ENCODE data around the gene TAS2R8.

The TAS2R8 gene

GRCh38 chr12:10807186-10807585 lies at the start of gene TAS2R8:
Gene TAS2R8, minus strand, starts transcription at chr12:10807286. Its CDS starts 306 bp downstream, at chr12:10806980.
- Mint-ChIP-seq H3K9me3 (no peaks in the 10 kb centered on the region), H3K36me3 (no peaks in the 10 kb centered on the region), H3K4me3 (no peak within 1 kb of the TSS), H3K4me1 (no peaks in the 10 kb centered on the region), H3K27ac (no peak within 1 kb of the TSS), H3K27me3 (peaks cover 3% of the 10 kb centered on the region)
- DNase-seq (ENCODE audit: low spot score in 2 of 2) (no peak), ATAC-seq (ENCODE audit: low read depth) (no peak)

GRCh38 chr12:10855807-10856206 lies 48.7 kb upstream of the TAS2R8 start:
- no peaks in the 10 kb centered on the region for H3K4me1 Mint-ChIP-seq
- peaks cover 57% of the 10 kb centered on the region for H3K36me3 Mint-ChIP-seq

GRCh38 chr12:10853776-10854175 lies 46.7 kb upstream of the TAS2R8 start:
- Mint-ChIP-seq H3K9me3 (peaks cover 19% of the 10 kb centered on the region), H3K27ac (no peak overlapping the region), H3K27me3 (no peaks in the 10 kb centered on the region), H3K4me1 (no peaks in the 10 kb centered on the region), H3K4me3 (no peak overlapping the region), H3K36me3 (peaks cover 48% of the 10 kb centered on the region)
- DNase-seq (ENCODE audit: low spot score in 2 of 2): no peak
- no peak for ATAC-seq (ENCODE audit: low read depth)

More at GRCh38 chr12:10855807-10856206, 48.7 kb upstream of the TAS2R8 start:
- Mint-ChIP-seq H3K27ac (no peak overlapping the region), H3K4me3 (no peak overlapping the region), H3K9me3 (peaks cover 24% of the 10 kb centered on the region), H3K27me3 (no peaks in the 10 kb centered on the region)
- ATAC-seq (ENCODE audit: low read depth) (no peak), DNase-seq (ENCODE audit: low spot score in 2 of 2) (no peak)

GRCh38 chr12:10851243-10851858 lies 44.3 kb upstream of the TAS2R8 start:
- no peak for DNase-seq (ENCODE audit: low spot score in 2 of 2)
- Mint-ChIP-seq H3K9me3 (peaks cover 5% of the 10 kb centered on the region), H3K4me1 (no peaks in the 10 kb centered on the region), H3K27ac (no peak overlapping the region), H3K27me3 (no peaks in the 10 kb centered on the region), H3K36me3 (peaks cover 46% of the 10 kb centered on the region), H3K4me3 (no peak overlapping the region)
- ATAC-seq (ENCODE audit: low read depth): no peak

GRCh38 chr12:10849425-10849878 lies 42.4 kb upstream of the TAS2R8 start, which contains the start of gene PRR4:
Gene PRR4, minus strand, starts transcription at chr12:10849475. Its CDS starts 38 bp downstream, at chr12:10849437.
- H3K27me3 Mint-ChIP-seq: no peaks in the 10 kb centered on the region
- H3K36me3 Mint-ChIP-seq: peaks cover 43% of the 10 kb centered on the region
- ATAC-seq (ENCODE audit: low read depth) (no peak), DNase-seq (ENCODE audit: low spot score in 2 of 2) (no peak)
- no peak within 1 kb of the TSS for H3K4me3 Mint-ChIP-seq
- H3K9me3 Mint-ChIP-seq: no peaks in the 10 kb centered on the region
- H3K4me1 Mint-ChIP-seq: no peaks in the 10 kb centered on the region
- H3K27ac Mint-ChIP-seq: no peak within 1 kb of the TSS

- Mint-ChIP-seq H3K4me3 (no peak overlapping the region), H3K4me1 (no peaks in the 10 kb centered on the region), H3K9me3 (no peaks in the 10 kb centered on the region), H3K36me3 (peaks cover 43% of the 10 kb centered on the region), H3K27me3 (no peaks in the 10 kb centered on the region), H3K27ac (no peak overlapping the region)
- ATAC-seq (ENCODE audit: low read depth) (no peak), DNase-seq (ENCODE audit: low spot score in 2 of 2) (no peak)
Measured at GRCh38 chr12:10847744-10848143, 40.7 kb upstream of the TAS2R8 start.

- H3K27ac Mint-ChIP-seq: no peak overlapping the region
- ATAC-seq (ENCODE audit: low read depth) (no peak), DNase-seq (ENCODE audit: low spot score in 2 of 2) (no peak)
- H3K4me3 Mint-ChIP-seq: no peak overlapping the region
- H3K4me1 Mint-ChIP-seq: no peaks in the 10 kb centered on the region
- no peaks in the 10 kb centered on the region for H3K27me3 Mint-ChIP-seq
- peaks cover 20% of the 10 kb centered on the region for H3K36me3 Mint-ChIP-seq
- no peaks in the 10 kb centered on the region for H3K9me3 Mint-ChIP-seq
Measured at GRCh38 chr12:10842862-10843261, 35.8 kb upstream of the TAS2R8 start.

- no peaks in the 10 kb centered on the region for H3K4me1 Mint-ChIP-seq
- no peaks in the 10 kb centered on the region for H3K9me3 Mint-ChIP-seq
- H3K27ac Mint-ChIP-seq: no peak overlapping the region
- H3K4me3 Mint-ChIP-seq: no peak overlapping the region
- H3K36me3 Mint-ChIP-seq: peaks cover 4% of the 10 kb centered on the region
- ATAC-seq (ENCODE audit: low read depth) (no peak), DNase-seq (ENCODE audit: low spot score in 2 of 2) (no peak)
- H3K27me3 Mint-ChIP-seq: no peaks in the 10 kb centered on the region
Measured at GRCh38 chr12:10838461-10838860, 31.4 kb upstream of the TAS2R8 start.

GRCh38 chr12:10829994-10830393 lies 22.9 kb upstream of the TAS2R8 start:
- Mint-ChIP-seq H3K36me3 (no peaks in the 10 kb centered on the region), H3K9me3 (no peaks in the 10 kb centered on the region), H3K4me3 (no peak overlapping the region), H3K4me1 (no peaks in the 10 kb centered on the region), H3K27me3 (no peaks in the 10 kb centered on the region), H3K27ac (no peak overlapping the region)
- ATAC-seq (ENCODE audit: low read depth) (no peak), DNase-seq (ENCODE audit: low spot score in 2 of 2) (no peak)

- no peaks in the 10 kb centered on the region for H3K9me3 Mint-ChIP-seq
- no peak within 1 kb of the TSS for H3K4me3 Mint-ChIP-seq
- H3K4me1 Mint-ChIP-seq: no peaks in the 10 kb centered on the region
- no peaks in the 10 kb centered on the region for H3K36me3 Mint-ChIP-seq
- no peak for ATAC-seq (ENCODE audit: low read depth)
- no peak for DNase-seq (ENCODE audit: low spot score in 2 of 2)
- no peaks in the 10 kb centered on the region for H3K27me3 Mint-ChIP-seq
- H3K27ac Mint-ChIP-seq: no peak within 1 kb of the TSS
Measured at GRCh38 chr12:10826258-10826657, 19.2 kb upstream of the TAS2R8 start, which contains the start of gene TAS2R10. Gene TAS2R10, minus strand, starts transcription at chr12:10826358. Its CDS starts 89 bp downstream, at chr12:10826269.

GRCh38 chr12:10824957-10825356 lies 17.9 kb upstream of the TAS2R8 start:
- Mint-ChIP-seq H3K27me3 (no peaks in the 10 kb centered on the region), H3K9me3 (no peaks in the 10 kb centered on the region), H3K36me3 (no peaks in the 10 kb centered on the region), H3K27ac (no peak overlapping the region), H3K4me1 (no peaks in the 10 kb centered on the region), H3K4me3 (no peak overlapping the region)
- ATAC-seq (ENCODE audit: low read depth) (no peak), DNase-seq (ENCODE audit: low spot score in 2 of 2) (no peak)

- peaks cover 3% of the 10 kb centered on the region for H3K27me3 Mint-ChIP-seq
Measured at GRCh38 chr12:10811883-10812536, 4.9 kb upstream of the TAS2R8 start.

GRCh38 chr12:10810068-10810467 lies 3.0 kb upstream of the TAS2R8 start, which contains the start of gene TAS2R9:
Gene TAS2R9, minus strand, starts transcription at chr12:10810168. Its CDS starts 93 bp downstream, at chr12:10810075.
- ATAC-seq (ENCODE audit: low read depth): no peak
- H3K27ac Mint-ChIP-seq: no peak within 1 kb of the TSS
- H3K36me3 Mint-ChIP-seq: no peaks in the 10 kb centered on the region
- no peak within 1 kb of the TSS for H3K4me3 Mint-ChIP-seq
- peaks cover 3% of the 10 kb centered on the region for H3K27me3 Mint-ChIP-seq
- no peaks in the 10 kb centered on the region for H3K9me3 Mint-ChIP-seq
- DNase-seq (ENCODE audit: low spot score in 2 of 2): no peak
- H3K4me1 Mint-ChIP-seq: no peaks in the 10 kb centered on the region

More at GRCh38 chr12:10811883-10812536, 4.9 kb upstream of the TAS2R8 start:
- no peaks in the 10 kb centered on the region for H3K4me1 Mint-ChIP-seq
- no peak overlapping the region for H3K27ac Mint-ChIP-seq
- no peak for ATAC-seq (ENCODE audit: low read depth)
- H3K9me3 Mint-ChIP-seq: no peaks in the 10 kb centered on the region
- H3K4me3 Mint-ChIP-seq: no peak overlapping the region
- no peak for DNase-seq (ENCODE audit: low spot score in 2 of 2)
- H3K36me3 Mint-ChIP-seq: no peaks in the 10 kb centered on the region

- H3K27me3 Mint-ChIP-seq: peaks cover 8% of the 10 kb centered on the region
- no peak within 1 kb of the TSS for H3K4me3 Mint-ChIP-seq
- no peak for DNase-seq (ENCODE audit: low spot score in 2 of 2)
- H3K4me1 Mint-ChIP-seq: no peaks in the 10 kb centered on the region
- H3K36me3 Mint-ChIP-seq: no peaks in the 10 kb centered on the region
- H3K27ac Mint-ChIP-seq: no peak within 1 kb of the TSS
- H3K9me3 Mint-ChIP-seq: no peaks in the 10 kb centered on the region
- no peak for ATAC-seq (ENCODE audit: low read depth)
Measured at GRCh38 chr12:10802587-10802986, 4.5 kb downstream of the TAS2R8 start, which contains the start of gene TAS2R7. Gene TAS2R7, minus strand, starts transcription at chr12:10802627. Its CDS starts 57 bp downstream, at chr12:10802570.
